KG1 (cell line): ENCODE data around the gene IER5L.

Source experiments
- DNase-seq: peaks from one replicate; lab custom pipeline; 2025; lab: John Stamatoyannopoulos, UW

IER5L gene

GRCh38 chr9:129160712-129161533, 17.1 kb downstream of the IER5L start:
- no peak for DNase-seq

GRCh38 chr9:129156163-129156562, 21.9 kb downstream of the IER5L start:
- no peak for DNase-seq

- no peak for DNase-seq
Observed at GRCh38 chr9:129154866-129155477, 23.1 kb downstream of the IER5L start.

- no peak for DNase-seq
Observed at GRCh38 chr9:129151469-129151868, 26.6 kb downstream of the IER5L start.

- no peak for DNase-seq
Observed at GRCh38 chr9:129150672-129151211, 27.3 kb downstream of the IER5L start.

GRCh38 chr9:129150122-129150521, 27.9 kb downstream of the IER5L start:
- no peak for DNase-seq

- DNase-seq, result no peak
Observed at GRCh38 chr9:129149442-129149841, 28.6 kb downstream of the IER5L start.

- no peak for DNase-seq
Observed at GRCh38 chr9:129148463-129149204, 29.4 kb downstream of the IER5L start.

- no peak for DNase-seq
Observed at GRCh38 chr9:129146441-129146941, 31.6 kb downstream of the IER5L start.

GRCh38 chr9:129145841-129146292, 32.2 kb downstream of the IER5L start:
- DNase-seq, result no peak

- DNase-seq, result no peak
Observed at GRCh38 chr9:129145316-129145715, 32.7 kb downstream of the IER5L start.

GRCh38 chr9:129143031-129143927, 34.8 kb downstream of the IER5L start:
- peak; percentile 10 for DNase-seq

GRCh38 chr9:129142138-129142935, 35.7 kb downstream of the IER5L start:
- no peak for DNase-seq

- no peak for DNase-seq
Observed at GRCh38 chr9:129141066-129142041, 36.7 kb downstream of the IER5L start.

- DNase-seq, result no peak
Observed at GRCh38 chr9:129140397-129141065, 37.5 kb downstream of the IER5L start.

GRCh38 chr9:129139993-129140396, 38.1 kb downstream of the IER5L start:
- DNase-seq, result peak; percentile 81

- peak; percentile 81 for DNase-seq
Observed at GRCh38 chr9:129139233-129139992, 38.6 kb downstream of the IER5L start.
